H1 (cell line): ENCODE measurements around the gene NRIP2. TPM values are rescaled to one million over a fixed set of nuclear protein-coding genes. Genes with fewer than 3 reads are reported as not detected.

Experiments
- CTCF ChIA-PET: fragments of 300-600 bp; sonication (Branson Sonifier 250); formaldehyde crosslinking; loops from one replicate; lab custom pipeline; 2021; ENCODE audit not compliant: partially characterized antibody; lab: Charles Lee
- POLR2A ChIA-PET: fragments of 300-600 bp; sonication (Branson Sonifier 250); formaldehyde crosslinking; loops from one replicate; lab custom pipeline; 2021; ENCODE audit warnings: inconsistent platforms; ENCODE audit not compliant: partially characterized antibody; lab: Charles Lee
- DNase-seq, 2 experiments: peaks; one replicate each; pipeline versions ENCODE4 v3.0.0 to v3.0.0-alpha.2; 2010 to 2022; ENCODE audit warnings: low spot score in 2 of 2, low read depth in 1 of 2, mixed read lengths in 1 of 2
- FAIRE-seq: peaks from 2 replicates; lab custom pipeline; 2011; peaks lifted over from hg19 to GRCh38; lab: Jason Lieb, UNC
- H2AFZ ChIP-seq: 2 replicates; pipeline ENCODE4 v1.8.1; 2012; ENCODE audit warnings: low read length, inconsistent platforms
- H2AK5ac ChIP-seq: 2 replicates; pipeline ENCODE4 v1.6.1; 2013; ENCODE audit warnings: low read depth, low read length
- H2BK120ac ChIP-seq: replicated peaks from 2 replicates; pipeline ENCODE3; 2013; ENCODE audit warnings: low read depth, low read length, inconsistent platforms
- H2BK12ac ChIP-seq: 2 replicates; pipeline ENCODE4 v1.6.1; 2013; ENCODE audit warnings: low read depth, low read length
- H2BK15ac ChIP-seq: 2 replicates; pipeline ENCODE4 v1.6.1; 2013; ENCODE audit warnings: low read length
- H2BK20ac ChIP-seq: 2 replicates; pipeline ENCODE4 v1.6.1; 2013; ENCODE audit warnings: low read length
- H2BK5ac ChIP-seq: 2 replicates; pipeline ENCODE4 v1.6.1; 2013; ENCODE audit warnings: low read depth, low read length
- H3K14ac ChIP-seq: 2 replicates; pipeline ENCODE4 v1.6.1; 2013; ENCODE audit warnings: inconsistent platforms; ENCODE audit not compliant: insufficient read length
- H3K18ac ChIP-seq: 2 replicates; pipeline ENCODE4 v1.6.1; 2013; ENCODE audit warnings: low read length; ENCODE audit errors: extremely low read depth
- H3K23ac ChIP-seq: 2 replicates; pipeline ENCODE4 v1.6.1; 2013; ENCODE audit warnings: inconsistent platforms; ENCODE audit not compliant: insufficient read length
- H3K23me2 ChIP-seq: 2 replicates; pipeline ENCODE4 v1.6.1; 2013; ENCODE audit warnings: low read depth, low read length
- H3K27ac ChIP-seq: 2 replicates; pipeline ENCODE4 v1.6.1; 2011; ENCODE audit warnings: low read depth, low read length, inconsistent platforms
- H3K27me3 ChIP-seq, 4 experiments: replicated peaks in 1 of 4; 1 replicate in 1 of 4; 2 replicates in 3 of 4; pipeline versions ENCODE4 v1.6.1 to v1.8.1; 2011 to 2013; ENCODE audit warnings: low read length in 3 of 4, mild to moderate bottlenecking in 3 of 4, inconsistent platforms in 2 of 4, mixed read lengths in 2 of 4, moderate library complexity in 1 of 4; ENCODE audit not compliant: control insufficient read depth in 3 of 4, insufficient read depth in 3 of 4; ENCODE audit errors: extremely low read depth in 1 of 4
- H3K36me3 ChIP-seq, 4 experiments: 2 replicates each; pipeline versions ENCODE4 v1.6.1 to v1.8.1; 2011 to 2013; ENCODE audit warnings: mild to moderate bottlenecking in 4 of 4, low read length in 3 of 4, moderate library complexity in 2 of 4, control low read depth in 1 of 4, inconsistent platforms in 1 of 4; ENCODE audit not compliant: insufficient read depth in 4 of 4, control insufficient read depth in 2 of 4
- H3K4ac ChIP-seq: replicated peaks from 2 replicates; pipeline ENCODE3; 2013; ENCODE audit warnings: low read length, low read depth, mixed read lengths, inconsistent platforms; ENCODE audit not compliant: insufficient read length
- H3K4me1 ChIP-seq, 4 experiments: replicated peaks in 1 of 4; 1 replicate in 1 of 4; 2 replicates in 3 of 4; pipeline versions ENCODE4 v1.6.1 to v1.8.1; 2011 to 2013; ENCODE audit warnings: low read length in 3 of 4, inconsistent platforms in 2 of 4, mixed read lengths in 1 of 4; ENCODE audit not compliant: insufficient read depth in 4 of 4, control insufficient read depth in 3 of 4
- H3K4me2 ChIP-seq, 2 experiments: 2 replicates each; pipeline versions ENCODE4 v1.6.1 to v1.8.1; 2011 to 2013; ENCODE audit warnings: low read depth in 2 of 2, low read length in 2 of 2, control low read depth in 1 of 2, inconsistent platforms in 1 of 2, mild to moderate bottlenecking in 1 of 2; ENCODE audit not compliant: insufficient read depth in 1 of 2
- H3K4me3 ChIP-seq, 4 experiments: fragments of 200-600, 300-600 bp in 1 of 4; sonication (generic), shearing (Covaris generic), sonication (Bioruptor Twin) in 1 of 4; 2 replicates each; pipeline versions ENCODE4 v1.5.1 to v1.8.1; 2011 to 2016; ENCODE audit warnings: low read length in 4 of 4, low read depth in 3 of 4, control low read depth in 2 of 4, inconsistent platforms in 2 of 4, mild to moderate bottlenecking in 2 of 4, mixed read lengths in 1 of 4, moderate library complexity in 1 of 4; ENCODE audit not compliant: insufficient read depth in 2 of 4; ENCODE audit errors: extremely low read depth in 1 of 4
- H3K56ac ChIP-seq: replicated peaks from 2 replicates; pipeline ENCODE3; 2013; ENCODE audit warnings: low read depth, mild to moderate bottlenecking, mixed read lengths, low read length, inconsistent platforms; ENCODE audit not compliant: insufficient read length
- H3K79me1 ChIP-seq: 2 replicates; pipeline ENCODE4 v1.6.1; 2013; ENCODE audit warnings: low read depth, low read length, control low read depth
- H3K79me2 ChIP-seq, 2 experiments: 2 replicates each; pipeline versions ENCODE4 v1.6.1 to v1.8.1; 2012 to 2013; ENCODE audit warnings: low read length in 2 of 2, mild to moderate bottlenecking in 2 of 2, inconsistent platforms in 1 of 2; ENCODE audit not compliant: insufficient read depth in 2 of 2, control insufficient read depth in 1 of 2
- H3K9ac ChIP-seq, 4 experiments: replicated peaks in 1 of 4; 1 replicate in 1 of 4; 2 replicates in 3 of 4; pipeline versions ENCODE4 v1.6.1 to v1.8.1; 2011 to 2013; ENCODE audit warnings: low read depth in 3 of 4, low read length in 3 of 4, control low read depth in 2 of 4, mild to moderate bottlenecking in 2 of 4, moderate library complexity in 2 of 4, inconsistent platforms in 1 of 4; ENCODE audit errors: extremely low read depth in 1 of 4
- H3K9me3 ChIP-seq, 2 experiments: 2 replicates each; pipeline versions ENCODE4 v1.6.1 to v1.8.1; 2012 to 2013; ENCODE audit warnings: mild to moderate bottlenecking in 2 of 2, moderate library complexity in 2 of 2, control low read depth in 1 of 2, inconsistent platforms in 1 of 2, low read depth in 1 of 2, low read length in 1 of 2, mixed read lengths in 1 of 2; ENCODE audit not compliant: insufficient read depth in 2 of 2
- H4K20me1 ChIP-seq, 2 experiments: replicated peaks in 1 of 2; 2 replicates each; pipeline versions ENCODE3 to v1.8.1; 2011 to 2013; ENCODE audit warnings: inconsistent platforms in 2 of 2, low read length in 2 of 2, mild to moderate bottlenecking in 1 of 2; ENCODE audit not compliant: insufficient read depth in 2 of 2, control insufficient read depth in 1 of 2
- H4K5ac ChIP-seq: 2 replicates; pipeline ENCODE4 v1.6.1; 2013; ENCODE audit warnings: low read length, low read depth, mixed read lengths, inconsistent platforms; ENCODE audit not compliant: insufficient read length
- H4K8ac ChIP-seq: 2 replicates; pipeline ENCODE4 v1.8.0; 2013; ENCODE audit warnings: mild to moderate bottlenecking, moderate library complexity, low read length, inconsistent platforms; ENCODE audit not compliant: insufficient read depth; ENCODE audit errors: extremely low read depth
- H4K91ac ChIP-seq: replicated peaks from 2 replicates; pipeline ENCODE3; 2013; ENCODE audit warnings: low read length, mixed read lengths, inconsistent platforms; ENCODE audit not compliant: insufficient read length
- ASH2L ChIP-seq: fragments of 200-600, 300-600 bp; sonication (generic); IDR thresholded peaks from one replicate; pipeline ENCODE4 v1.7.1; 2017; ENCODE audit warnings: low read length
- CTCF ChIP-seq, 3 experiments: IDR thresholded peaks; 1 replicate in 2 of 3; 2 replicates in 1 of 3; pipeline versions ENCODE4 v1.5.1 to v1.6.1; 2011; ENCODE audit warnings: low read length in 3 of 3, mild to moderate bottlenecking in 3 of 3, inconsistent platforms in 2 of 3, low read depth in 1 of 3, moderate library complexity in 1 of 3; ENCODE audit not compliant: insufficient read depth in 1 of 3; ENCODE audit errors: control extremely low read depth in 1 of 3
- TBP ChIP-seq: IDR thresholded peaks from 2 replicates; pipeline ENCODE4 v1.6.1; 2011; ENCODE audit warnings: low read depth, low read length, improper control_type of control experiment
- WGBS, 2 experiments: shearing (Covaris generic) in 1 of 2; methylation state at CpG; one replicate each; pipeline versions ENCODE4 v1.1.6 to v1.1.7; 2013 to 2015; ENCODE audit warnings: low lambda C conversion rate in 2 of 2, mixed read lengths in 2 of 2, inconsistent platforms in 1 of 2, low coverage in 1 of 2, missing lambda C conversion rate in 1 of 2; ENCODE audit not compliant: insufficient replicate concordance in 2 of 2, insufficient coverage in 1 of 2, insufficient read length in 1 of 2; ENCODE audit errors: extremely low coverage in 1 of 2, missing lambda C conversion rate in 1 of 2; 5-methylcytosine and 5-hydroxymethylcytosine counted together
- polyA plus RNA-seq, 7 experiments: library from polyadenylated mRNA; depleted of rRNA in 3 of 7; stranded (reverse) in 5 of 7; unstranded in 2 of 7; fragments of >200 nt in 5 of 7; fragments of 200-250 nt in 2 of 7; gene quantifications; 1 replicate in 5 of 7; 2 replicates in 1 of 7; 4 replicates in 1 of 7; pipeline versions ENCODE4 v1.2.1 to v1.2.3, GENCODE V29; 2011 to 2013; ENCODE audit warnings: missing spikeins in 2 of 7, mixed read lengths in 2 of 7
- total RNA-seq: library from RNA; stranded (reverse); fragmentation: NEBNext Ultra II Directional; extraction: Animal tissue kit (Norgen Biotek cat#: 25700); gene quantifications from 2 replicates; pipeline ENCODE4 v1.2.1, GENCODE V29; 2021

NRIP2 gene
- total and polyA plus RNA-seq, 2 of the 8 experiments (the other 6 are each of a cell fraction or from before 2014, with no cell fraction given): 0.06 TPM; not detected in 1

GRCh38 chr12:2819810-2820209 lies 15.0 kb downstream of the NRIP2 start:
- Histone ChIP-seq H2BK12ac (no peak overlapping the region; the same call in 1 of the 2 replicates), H4K20me1 (peaks cover 0 to 11% of the 10 kb centered on the region in 2 experiments), H3K79me1 (no peaks in the 10 kb centered on the region; the same call in 1 of the 2 replicates)
- WGBS, 2 experiments: 94% methylated on average over 15 of the region's 15 CpGs; no CpG with 5 or more reads in 1 of the 2 experiments
- TF ChIP-seq ASH2L: no peak
- TF ChIP-seq TBP: no peak
- no peak for TF ChIP-seq CTCF (IDR thresholded peaks at IDR 0.05; ENCODE audit: control extremely low read depth in 1 of 3, insufficient read depth in 1 of 3, low read depth in 1 of 3, low read length in 3 of 3)
- TF ChIP-seq, all 59 proteins: peak for 0
- peaks cover 0 to 11% (median 2%) of the 10 kb centered on the region in 4 experiments; a peak in 4 of 7 replicates for H3K4me1 ChIP-seq
- H3K27me3 ChIP-seq: no peaks in the 10 kb centered on the region
- no peak overlapping the region for H2BK120ac ChIP-seq
- no peak overlapping the region for H4K91ac ChIP-seq
- no peak overlapping the region for H3K27ac ChIP-seq
- H3K4me2 ChIP-seq: no peak overlapping the region
- no peak overlapping the region for H3K56ac ChIP-seq
- no peak overlapping the region for H3K4ac ChIP-seq
- H2BK15ac ChIP-seq: no peak overlapping the region
- no peaks in the 10 kb centered on the region for H3K23me2 ChIP-seq
- no peak overlapping the region for H3K23ac ChIP-seq
- peaks cover 16 to 53% (median 24%) of the 10 kb centered on the region in 4 experiments for H3K36me3 ChIP-seq
- H2BK5ac ChIP-seq: no peak overlapping the region
- no peak overlapping the region for H2AFZ ChIP-seq
- peak overlapping the region; percentile 59 for H4K8ac ChIP-seq
- H3K4me3 ChIP-seq: no peak overlapping the region
- H3K14ac ChIP-seq: no peak overlapping the region
- H2BK20ac ChIP-seq: no peak overlapping the region
- CTCF ChIA-PET: interaction anchor here (0.6 to 1.7 kb wide), 6 partner anchors 8 to 214 kb away, joined by 3 to 7 read pairs (median 3); no protein-coding TSS in a partner anchor
- no peak for DNase-seq
- H2AK5ac ChIP-seq: no peak overlapping the region
- POLR2A ChIA-PET: interaction anchor here (0.7 to 8.7 kb wide), 5 partner anchors 10 to 61 kb away, joined by 3 to 58 read pairs (median 4); partner anchors contain the start of gene NRIP2
- H4K5ac ChIP-seq: no peak overlapping the region
- H3K18ac ChIP-seq: no peak overlapping the region
- H3K9me3 ChIP-seq: no peaks in the 10 kb centered on the region
- H3K79me2 ChIP-seq: peaks cover 0 to 10% of the 10 kb centered on the region in 2 experiments; a peak in 1 of 4 replicates
- peak overlapping the region in 1 of 4 experiments; percentile 38; a peak in 1 of 7 replicates for H3K9ac ChIP-seq
- no peak for FAIRE-seq
